HCT116 (cell line): ENCODE data around the gene HCFC1. TPM values are rescaled to one million over a fixed set of nuclear protein-coding genes. Genes with fewer than 3 reads are reported as not detected.

Source experiments
- ATAC-seq: fragments of 200-7000 bp; cut with Tn5 transposase; 2 replicates; pipeline ENCODE4 v1.9.1; 2020; ENCODE audit warnings: mild to moderate bottlenecking, moderate library complexity
- BruUV-seq: library from RNA; stranded (reverse); fragments of 400-500 nt; replicated peaks from 2 replicates; lab custom pipeline; 2021; lab: Mats Ljungman, UMichigan
- CTCF ChIA-PET: fragments of 300-600 bp; sonication (Branson Sonifier 250); formaldehyde crosslinking; loops from one replicate; lab custom pipeline; 2021; ENCODE audit warnings: antibody characterized with exemption; lab: Charles Lee
- POLR2A ChIA-PET: fragments of 300-600, 350-600 bp; sonication (Branson Sonifier 250); formaldehyde crosslinking; loops from one replicate; lab custom pipeline; 2021; ENCODE audit warnings: antibody characterized with exemption; lab: Charles Lee
- RAD21 ChIA-PET, 2 experiments: fragments of 300-600 bp; sonication (Branson Sonifier 250); formaldehyde crosslinking; loops; one replicate each; lab custom pipeline; 2023; ENCODE audit warnings: low total read pairs in 2 of 2; ENCODE audit not compliant: uncharacterized antibody in 2 of 2, unreplicated experiment in 2 of 2, low non-redundant PET in 1 of 2; lab: Charles Lee
- DNase-seq: peaks from one replicate; pipeline ENCODE4 v3.0.0-alpha.2; 2010; ENCODE audit warnings: low read depth, low spot score
- H2AFZ ChIP-seq: fragments of 200-600 bp; shearing (Covaris generic), sonication (generic); 2 replicates; pipeline ENCODE4 v1.6.1; 2017; ENCODE audit warnings: low read depth, mixed run types, mixed read lengths, antibody characterized with exemption, low read length; ENCODE audit not compliant: poor library complexity, severe bottlenecking
- H3K27ac ChIP-seq: 2 replicates; pipeline ENCODE4 v1.5.1; 2012; ENCODE audit warnings: low read depth, low read length
- H3K27me3 ChIP-seq: fragments of 200-600 bp; sonication (generic); 2 replicates; pipeline ENCODE4 v1.6.1; 2016; ENCODE audit warnings: mixed run types, low read length, mixed read lengths; ENCODE audit not compliant: insufficient read depth
- H3K36me3 ChIP-seq, 2 experiments: fragments of 200-500 bp in 1 of 2; fragments of 200-600 bp in 1 of 2; sonication (Bioruptor generic) in 1 of 2; sonication (generic) in 1 of 2; 2 replicates each; pipeline versions ENCODE4 v1.5.1 to v1.6.1; 2014 to 2016; ENCODE audit warnings: low read length in 2 of 2, inconsistent platforms in 1 of 2, mixed read lengths in 1 of 2, mixed run types in 1 of 2; ENCODE audit not compliant: insufficient read depth in 2 of 2, control insufficient read depth in 1 of 2
- H3K4me1 ChIP-seq, 2 experiments: fragments of 200-600 bp in 1 of 2; sonication (generic) in 1 of 2; 2 replicates each; pipeline versions ENCODE4 v1.5.1 to v1.6.1; 2012 to 2017; ENCODE audit warnings: low read length in 2 of 2, inconsistent platforms in 1 of 2, mild to moderate bottlenecking in 1 of 2, mixed read lengths in 1 of 2, mixed run types in 1 of 2, moderate library complexity in 1 of 2; ENCODE audit not compliant: insufficient read depth in 2 of 2, control insufficient read depth in 1 of 2
- H3K4me2 ChIP-seq: fragments of 200-600 bp; sonication (generic); 2 replicates; pipeline ENCODE4 v1.6.1; 2017; ENCODE audit warnings: mixed run types, low read length, mixed read lengths
- H3K4me3 ChIP-seq, 2 experiments: fragments of 200-600 bp in 1 of 2; sonication (generic) in 1 of 2; replicated peaks in 1 of 2; 2 replicates each; pipeline ENCODE4 v1.5.1; 2011 to 2016; ENCODE audit warnings: low read length in 2 of 2, control low read depth in 1 of 2, low read depth in 1 of 2, mild to moderate bottlenecking in 1 of 2, mixed read lengths in 1 of 2, mixed run types in 1 of 2
- H3K79me2 ChIP-seq: fragments of 200-600 bp; sonication (generic); 2 replicates; pipeline ENCODE4 v1.6.1; 2017; ENCODE audit warnings: mild to moderate bottlenecking, mixed run types, low read length, moderate library complexity, mixed read lengths; ENCODE audit not compliant: insufficient read depth
- H3K9ac ChIP-seq: fragments of 200-600 bp; sonication (generic); 2 replicates; pipeline ENCODE4 v1.6.1; 2016; ENCODE audit warnings: low read length, mixed read lengths
- H3K9me2 ChIP-seq: fragments of 200-600 bp; sonication (generic), shearing (Covaris generic); 2 replicates; pipeline ENCODE4 v1.6.1; 2017; ENCODE audit warnings: mixed run types, mild to moderate bottlenecking, moderate library complexity; ENCODE audit not compliant: insufficient read depth
- H3K9me3 ChIP-seq, 2 experiments: fragments of 200-500 bp in 1 of 2; fragments of 200-600 bp in 1 of 2; sonication (Bioruptor generic) in 1 of 2; sonication (generic) in 1 of 2; 2 replicates each; pipeline ENCODE4 v1.6.1; 2014 to 2017; ENCODE audit warnings: low read length in 2 of 2, mixed read lengths in 2 of 2, inconsistent platforms in 1 of 2, low read depth in 1 of 2, mild to moderate bottlenecking in 1 of 2, mixed run types in 1 of 2, moderate library complexity in 1 of 2; ENCODE audit not compliant: control insufficient read depth in 1 of 2, insufficient read depth in 1 of 2
- H4K20me1 ChIP-seq: fragments of 200-600 bp; sonication (generic), shearing (Covaris generic); 2 replicates; pipeline ENCODE4 v1.6.1; 2017; ENCODE audit warnings: mixed run types, mild to moderate bottlenecking, moderate library complexity; ENCODE audit not compliant: insufficient read depth
- CBX3 ChIP-seq: IDR thresholded peaks from 2 replicates; pipeline ENCODE4 v1.6.1; 2012; ENCODE audit warnings: low read depth
- CEBPB ChIP-seq: IDR thresholded peaks from 2 replicates; pipeline ENCODE4 v1.6.1; 2012; ENCODE audit warnings: low read depth
- ELF1 ChIP-seq: IDR thresholded peaks from 2 replicates; pipeline ENCODE4 v1.6.1; 2012; ENCODE audit warnings: low read depth, borderline replicate concordance
- JUND ChIP-seq: IDR thresholded peaks from 2 replicates; pipeline ENCODE4 v1.6.1; 2012
- POLR2A ChIP-seq: IDR thresholded peaks from 2 replicates; pipeline ENCODE4 v1.7.0; 2011; ENCODE audit warnings: borderline replicate concordance; ENCODE audit not compliant: insufficient read depth, insufficient read length; ENCODE audit errors: extremely low read depth
- POLR2AphosphoS5 ChIP-seq: IDR thresholded peaks from 2 replicates; pipeline ENCODE4 v1.6.1; 2011; ENCODE audit warnings: mild to moderate bottlenecking, low read depth, low read length, moderate library complexity
- RAD21 ChIP-seq: IDR thresholded peaks from 2 replicates; pipeline ENCODE4 v1.6.1; 2012; ENCODE audit warnings: low read depth, mild to moderate bottlenecking
- SIN3A ChIP-seq: IDR thresholded peaks from 2 replicates; pipeline ENCODE4 v1.6.1; 2012; ENCODE audit warnings: low read depth
- SRF ChIP-seq: IDR thresholded peaks from 2 replicates; pipeline ENCODE4 v1.6.1; 2012; ENCODE audit warnings: low read depth
- YY1 ChIP-seq: IDR thresholded peaks from 2 replicates; pipeline ENCODE4 v1.6.1; 2011; ENCODE audit warnings: low read length, low read depth, moderate library complexity, mild to moderate bottlenecking; ENCODE audit not compliant: insufficient replicate concordance; ENCODE audit errors: extremely low read depth
- ZBTB33 ChIP-seq: IDR thresholded peaks from 2 replicates; pipeline ENCODE4 v1.6.1; 2011; ENCODE audit warnings: mild to moderate bottlenecking, low read length, moderate library complexity; ENCODE audit not compliant: insufficient replicate concordance; ENCODE audit errors: extremely low read depth
- intact Hi-C: fragments of 100-400 bp; cut with micrococcal nuclease; formaldehyde crosslinking; loops from 2 replicates; pipeline ENCODE4 v1.10.0; 2022
- total RNA-seq: library from RNA; stranded (reverse); gene quantifications from one replicate; pipeline ENCODE4 v1.2.1, GENCODE V29; 2021; ENCODE audit not compliant: unreplicated experiment
- TF ChIP-seq, protein P1 (sequence below): IDR thresholded peaks from 2 replicates; pipeline ENCODE4 v1.6.1; 2012
- TF ChIP-seq, protein P2 (sequence below), 3 experiments: fragments of 200-600 bp in 1 of 3; sonication (generic) in 1 of 3; IDR thresholded peaks in 2 of 3; conservative IDR thresholded peaks in 1 of 3; 2 replicates each; pipeline ENCODE4 v1.5.1; 2012 to 2017; ENCODE audit warnings: low read depth in 2 of 3, low read length in 2 of 3, antibody characterized with exemption in 1 of 3, borderline replicate concordance in 1 of 3, control low read depth in 1 of 3, mild to moderate bottlenecking in 1 of 3, mixed read lengths in 1 of 3, mixed run types in 1 of 3, moderate library complexity in 1 of 3; ENCODE audit not compliant: insufficient read depth in 1 of 3
- TF ChIP-seq, protein P3 (sequence below): IDR thresholded peaks from 2 replicates; pipeline ENCODE4 v1.6.1; 2012; ENCODE audit warnings: low read depth

HCFC1 gene
- total RNA-seq, 1 experiment from 2014 or later: 72.8 TPM

GRCh38 chrX:154000051-154000450 lies 28.4 kb upstream of the HCFC1 start:
- no peaks in the 10 kb centered on the region for H3K36me3 ChIP-seq
- DNase-seq: no peak
- ATAC-seq: no peak
- CTCF ChIA-PET: no interaction called here
- no peak overlapping the region for H3K4me2 ChIP-seq
- H3K79me2 ChIP-seq: no peaks in the 10 kb centered on the region
- intact Hi-C loops: no loop called here
- H3K9ac ChIP-seq: no peak overlapping the region
- POLR2A ChIA-PET: no interaction called here
- no peaks in the 10 kb centered on the region for H4K20me1 ChIP-seq
- H3K4me3 ChIP-seq: no peak overlapping the region
- no peak overlapping the region for H3K27ac ChIP-seq
- no peak for TF ChIP-seq POLR2AphosphoS5
- TF ChIP-seq ZBTB33: no peak
- no peak for TF ChIP-seq YY1
- TF ChIP-seq, protein P1, sequence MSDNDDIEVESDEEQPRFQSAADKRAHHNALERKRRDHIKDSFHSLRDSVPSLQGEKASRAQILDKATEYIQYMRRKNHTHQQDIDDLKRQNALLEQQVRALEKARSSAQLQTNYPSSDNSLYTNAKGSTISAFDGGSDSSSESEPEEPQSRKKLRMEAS: no peak
- TF ChIP-seq RAD21: no peak
- TF ChIP-seq, protein P2, sequence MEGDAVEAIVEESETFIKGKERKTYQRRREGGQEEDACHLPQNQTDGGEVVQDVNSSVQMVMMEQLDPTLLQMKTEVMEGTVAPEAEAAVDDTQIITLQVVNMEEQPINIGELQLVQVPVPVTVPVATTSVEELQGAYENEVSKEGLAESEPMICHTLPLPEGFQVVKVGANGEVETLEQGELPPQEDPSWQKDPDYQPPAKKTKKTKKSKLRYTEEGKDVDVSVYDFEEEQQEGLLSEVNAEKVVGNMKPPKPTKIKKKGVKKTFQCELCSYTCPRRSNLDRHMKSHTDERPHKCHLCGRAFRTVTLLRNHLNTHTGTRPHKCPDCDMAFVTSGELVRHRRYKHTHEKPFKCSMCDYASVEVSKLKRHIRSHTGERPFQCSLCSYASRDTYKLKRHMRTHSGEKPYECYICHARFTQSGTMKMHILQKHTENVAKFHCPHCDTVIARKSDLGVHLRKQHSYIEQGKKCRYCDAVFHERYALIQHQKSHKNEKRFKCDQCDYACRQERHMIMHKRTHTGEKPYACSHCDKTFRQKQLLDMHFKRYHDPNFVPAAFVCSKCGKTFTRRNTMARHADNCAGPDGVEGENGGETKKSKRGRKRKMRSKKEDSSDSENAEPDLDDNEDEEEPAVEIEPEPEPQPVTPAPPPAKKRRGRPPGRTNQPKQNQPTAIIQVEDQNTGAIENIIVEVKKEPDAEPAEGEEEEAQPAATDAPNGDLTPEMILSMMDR (IDR thresholded peaks at IDR 0.05 in 2 of 3, conservative IDR thresholded peaks at IDR 0.05 in 1 of 3; ENCODE audit: borderline replicate concordance in 1 of 3, insufficient read depth in 1 of 3, low read depth in 2 of 3, low read length in 2 of 3): no peak
- no peak for TF ChIP-seq JUND
- TF ChIP-seq SRF: no peak
- TF ChIP-seq, protein P3, sequence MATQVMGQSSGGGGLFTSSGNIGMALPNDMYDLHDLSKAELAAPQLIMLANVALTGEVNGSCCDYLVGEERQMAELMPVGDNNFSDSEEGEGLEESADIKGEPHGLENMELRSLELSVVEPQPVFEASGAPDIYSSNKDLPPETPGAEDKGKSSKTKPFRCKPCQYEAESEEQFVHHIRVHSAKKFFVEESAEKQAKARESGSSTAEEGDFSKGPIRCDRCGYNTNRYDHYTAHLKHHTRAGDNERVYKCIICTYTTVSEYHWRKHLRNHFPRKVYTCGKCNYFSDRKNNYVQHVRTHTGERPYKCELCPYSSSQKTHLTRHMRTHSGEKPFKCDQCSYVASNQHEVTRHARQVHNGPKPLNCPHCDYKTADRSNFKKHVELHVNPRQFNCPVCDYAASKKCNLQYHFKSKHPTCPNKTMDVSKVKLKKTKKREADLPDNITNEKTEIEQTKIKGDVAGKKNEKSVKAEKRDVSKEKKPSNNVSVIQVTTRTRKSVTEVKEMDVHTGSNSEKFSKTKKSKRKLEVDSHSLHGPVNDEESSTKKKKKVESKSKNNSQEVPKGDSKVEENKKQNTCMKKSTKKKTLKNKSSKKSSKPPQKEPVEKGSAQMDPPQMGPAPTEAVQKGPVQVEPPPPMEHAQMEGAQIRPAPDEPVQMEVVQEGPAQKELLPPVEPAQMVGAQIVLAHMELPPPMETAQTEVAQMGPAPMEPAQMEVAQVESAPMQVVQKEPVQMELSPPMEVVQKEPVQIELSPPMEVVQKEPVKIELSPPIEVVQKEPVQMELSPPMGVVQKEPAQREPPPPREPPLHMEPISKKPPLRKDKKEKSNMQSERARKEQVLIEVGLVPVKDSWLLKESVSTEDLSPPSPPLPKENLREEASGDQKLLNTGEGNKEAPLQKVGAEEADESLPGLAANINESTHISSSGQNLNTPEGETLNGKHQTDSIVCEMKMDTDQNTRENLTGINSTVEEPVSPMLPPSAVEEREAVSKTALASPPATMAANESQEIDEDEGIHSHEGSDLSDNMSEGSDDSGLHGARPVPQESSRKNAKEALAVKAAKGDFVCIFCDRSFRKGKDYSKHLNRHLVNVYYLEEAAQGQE: no peak
- TF ChIP-seq POLR2A: no peak
- no peak for TF ChIP-seq SIN3A
- no peak for TF ChIP-seq CEBPB
- TF ChIP-seq ELF1: no peak
- TF ChIP-seq CBX3: no peak
- H3K4me1 ChIP-seq: peaks cover 8 to 11% of the 10 kb centered on the region in 2 experiments; a peak in 3 of 4 replicates
- no peaks in the 10 kb centered on the region for H3K27me3 ChIP-seq
- no TSS peak for BruUV-seq
- H2AFZ ChIP-seq: no peak overlapping the region
- no peaks in the 10 kb centered on the region for H3K9me2 ChIP-seq
- no peaks in the 10 kb centered on the region for H3K9me3 ChIP-seq
- RAD21 ChIA-PET: no interaction called here
